ENCODE measurements around the gene PPIA.

Gene PPIA

DNA sequence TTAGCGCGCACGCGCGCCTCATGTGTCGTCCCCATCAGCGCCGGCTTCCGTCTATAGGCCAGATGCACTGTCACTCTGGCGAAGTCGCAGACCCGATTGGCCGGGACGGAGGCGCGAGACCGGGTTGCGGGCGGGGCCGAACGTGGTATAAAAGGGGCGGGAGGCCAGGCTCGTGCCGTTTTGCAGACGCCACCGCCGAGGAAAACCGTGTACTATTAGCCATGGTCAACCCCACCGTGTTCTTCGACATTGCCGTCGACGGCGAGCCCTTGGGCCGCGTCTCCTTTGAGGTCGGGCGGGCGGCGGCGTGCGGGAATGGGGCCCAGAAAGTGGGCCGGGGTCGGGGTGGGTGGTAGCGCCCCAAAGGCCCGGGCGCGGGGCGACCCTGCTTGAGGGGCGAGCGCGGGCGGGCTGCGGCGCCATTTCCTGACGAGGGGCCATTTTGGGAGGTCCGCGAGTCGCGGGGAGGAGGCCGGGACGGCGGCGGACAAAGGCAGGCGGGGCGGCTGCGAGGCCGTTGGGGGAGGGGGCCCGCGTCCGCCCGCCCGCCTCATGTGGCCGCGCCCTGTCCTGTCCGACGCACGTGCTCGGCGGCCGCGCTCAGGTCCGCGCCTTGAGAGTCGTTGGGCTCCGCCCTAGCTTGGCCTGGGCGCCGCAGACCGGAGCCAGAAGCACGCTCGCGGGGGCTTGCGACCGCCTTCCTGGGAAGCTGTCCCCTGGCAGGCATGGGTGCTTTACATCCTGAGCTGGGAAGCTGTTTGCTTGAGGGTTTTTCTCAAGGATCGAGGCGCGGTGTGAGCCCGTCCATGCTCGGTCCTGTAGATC lies at the start of gene PPIA:
PPIA (plus strand) TSS at position 178 of the 825 bp plus-strand sequence; CDS start at position 222, 44 bp downstream.
- peak; percentile 78 for DNase-seq

DNA sequence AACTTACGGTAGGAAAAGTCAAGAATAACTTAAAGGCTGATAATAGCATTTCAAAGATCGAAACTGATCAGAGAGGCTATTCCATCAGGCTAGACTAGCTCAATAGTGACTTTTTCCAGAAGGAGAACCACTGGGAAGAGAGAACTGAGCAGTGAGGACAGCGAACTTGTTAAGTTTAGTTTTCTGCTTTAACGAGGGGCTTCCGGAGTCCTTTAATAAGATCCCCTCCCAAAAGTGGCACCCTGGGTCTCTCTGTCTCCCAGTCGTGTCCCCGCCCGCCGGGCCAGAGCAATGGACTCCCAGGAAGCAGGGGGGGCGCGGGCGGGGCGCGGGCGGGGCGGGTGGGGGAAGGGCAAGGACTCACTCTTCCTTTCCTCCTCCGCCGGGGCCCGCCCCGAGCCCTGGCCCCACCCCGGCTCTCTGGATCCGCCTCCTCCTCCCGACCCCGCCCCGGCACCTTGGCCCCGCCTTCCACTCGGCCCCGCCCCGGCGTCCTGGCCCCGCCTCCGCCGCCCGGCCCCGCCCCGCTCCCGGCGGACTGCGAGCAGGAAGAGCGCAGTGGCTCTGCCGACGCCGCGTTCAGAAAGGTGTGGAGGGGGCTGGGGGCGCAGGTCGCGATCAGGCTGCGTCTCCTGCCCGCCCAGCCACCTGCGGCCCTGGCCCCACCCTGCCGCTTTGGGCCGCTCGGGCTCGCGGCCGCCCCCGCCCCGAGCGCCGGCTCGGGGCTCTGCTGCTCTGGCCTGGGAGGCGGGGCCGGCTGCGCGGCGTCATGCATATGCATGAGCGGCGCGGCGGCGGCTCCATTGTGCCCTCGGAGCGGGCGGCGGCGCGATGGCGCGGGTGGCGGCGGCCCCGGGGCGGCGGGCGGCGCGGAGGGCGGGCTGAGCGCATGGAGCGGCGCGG lies 48.2 kb upstream of the PPIA start, which contains the start of gene ZMIZ2:
ZMIZ2 (plus strand) TSS at position 803 of the 903 bp plus-strand sequence. CDS start 7,403 bp downstream, outside the sequence.
- no peak for DNase-seq

DNA sequence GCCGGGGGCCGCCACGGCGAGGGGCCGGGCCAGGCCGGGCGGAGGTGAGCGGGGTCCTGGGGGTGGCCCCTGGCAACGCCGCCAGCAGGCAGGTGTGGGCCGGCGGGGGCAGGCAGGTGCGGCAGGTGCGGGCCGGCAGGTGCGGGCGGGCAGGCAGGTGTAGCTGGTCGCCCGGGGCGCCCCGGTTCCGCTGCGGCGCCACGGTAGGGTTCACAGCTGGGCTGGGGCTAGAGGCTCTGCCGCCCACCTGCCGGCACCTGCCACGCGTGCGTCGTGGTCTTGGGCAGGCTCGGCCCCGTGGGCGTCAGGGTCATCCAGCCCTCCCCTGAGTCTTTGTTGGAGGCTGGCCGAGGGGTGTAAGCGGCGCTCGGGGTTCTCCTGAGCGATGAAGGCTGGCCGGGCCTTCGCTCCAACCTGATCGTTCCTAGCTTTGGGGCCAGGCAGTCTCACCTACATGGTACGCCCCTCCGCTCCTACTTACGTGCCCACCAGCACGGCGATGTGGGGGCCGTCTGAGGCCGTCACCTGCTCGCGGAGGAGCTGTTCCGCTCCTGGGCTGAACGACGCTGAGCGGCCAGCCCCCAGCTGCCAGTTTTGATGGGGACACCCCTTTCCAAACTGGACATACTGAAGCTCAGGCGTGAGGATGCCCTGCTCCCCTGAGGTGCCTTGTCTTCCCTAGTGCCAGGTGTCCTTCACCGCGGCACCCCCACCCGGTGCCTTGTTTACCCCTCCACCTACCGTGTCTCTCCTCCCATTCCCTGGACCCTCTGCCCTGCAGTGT lies 47.3 kb upstream of the PPIA start:
- no peak for DNase-seq

GRCh38 chr7:44749992-44750391 lies 46.5 kb upstream of the PPIA start:
- DNase-seq = no peak

DNA sequence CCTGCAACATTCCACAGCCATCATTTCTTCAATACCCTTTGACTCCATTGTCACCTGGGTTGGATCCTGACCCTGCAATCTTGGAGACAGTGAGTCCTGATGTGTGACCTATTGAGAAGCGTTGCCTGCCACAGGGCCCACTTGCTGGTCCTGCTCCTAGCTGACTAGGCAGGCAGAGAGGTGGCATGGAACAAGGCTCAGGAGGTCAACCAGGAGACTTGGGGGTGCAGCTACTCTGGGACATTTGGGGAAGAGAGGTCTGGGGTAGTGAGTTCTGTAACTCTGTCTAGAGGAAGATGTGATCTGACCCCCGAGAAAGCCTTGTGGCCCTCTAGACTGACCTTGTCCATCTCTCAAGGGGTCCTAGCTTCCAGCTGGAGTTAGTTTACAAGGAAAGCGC lies 46.1 kb upstream of the PPIA start:
- DNase-seq = no peak

DNA sequence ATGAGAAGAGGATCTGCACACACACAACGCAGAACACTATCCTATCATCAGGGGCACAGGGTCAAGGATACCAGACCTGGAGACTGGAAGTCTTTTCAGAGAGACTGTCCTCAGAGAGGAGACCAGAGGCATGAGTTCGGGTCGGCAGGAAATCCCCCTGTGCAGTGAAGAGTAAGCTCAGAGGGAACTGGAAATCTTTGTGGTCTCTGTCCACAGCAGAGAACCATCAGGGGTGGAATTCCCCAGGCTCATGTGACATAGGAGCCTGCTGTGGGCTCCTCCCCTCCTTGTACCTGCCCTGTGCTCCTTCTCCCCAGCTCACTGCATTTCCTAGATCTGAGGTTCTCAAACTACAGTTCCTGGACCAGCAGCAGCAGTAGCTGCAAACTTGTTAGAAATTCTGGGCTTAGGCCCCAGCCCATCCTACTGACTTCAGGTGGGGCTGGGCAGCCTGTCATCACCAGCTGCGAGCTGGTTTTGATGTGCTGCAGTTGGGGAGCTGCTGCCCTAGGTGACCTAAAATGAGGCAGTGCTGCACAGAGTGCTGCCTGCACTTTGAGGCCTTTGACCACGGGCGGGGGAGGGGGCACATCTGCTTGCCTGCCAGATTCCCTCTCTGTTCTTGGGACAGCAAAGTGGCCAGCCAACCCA lies 45.4 kb upstream of the PPIA start:
- DNase-seq = no peak

- DNase-seq = no peak
Observed at GRCh38 chr7:44752822-44753221, 43.7 kb upstream of the PPIA start.

DNA sequence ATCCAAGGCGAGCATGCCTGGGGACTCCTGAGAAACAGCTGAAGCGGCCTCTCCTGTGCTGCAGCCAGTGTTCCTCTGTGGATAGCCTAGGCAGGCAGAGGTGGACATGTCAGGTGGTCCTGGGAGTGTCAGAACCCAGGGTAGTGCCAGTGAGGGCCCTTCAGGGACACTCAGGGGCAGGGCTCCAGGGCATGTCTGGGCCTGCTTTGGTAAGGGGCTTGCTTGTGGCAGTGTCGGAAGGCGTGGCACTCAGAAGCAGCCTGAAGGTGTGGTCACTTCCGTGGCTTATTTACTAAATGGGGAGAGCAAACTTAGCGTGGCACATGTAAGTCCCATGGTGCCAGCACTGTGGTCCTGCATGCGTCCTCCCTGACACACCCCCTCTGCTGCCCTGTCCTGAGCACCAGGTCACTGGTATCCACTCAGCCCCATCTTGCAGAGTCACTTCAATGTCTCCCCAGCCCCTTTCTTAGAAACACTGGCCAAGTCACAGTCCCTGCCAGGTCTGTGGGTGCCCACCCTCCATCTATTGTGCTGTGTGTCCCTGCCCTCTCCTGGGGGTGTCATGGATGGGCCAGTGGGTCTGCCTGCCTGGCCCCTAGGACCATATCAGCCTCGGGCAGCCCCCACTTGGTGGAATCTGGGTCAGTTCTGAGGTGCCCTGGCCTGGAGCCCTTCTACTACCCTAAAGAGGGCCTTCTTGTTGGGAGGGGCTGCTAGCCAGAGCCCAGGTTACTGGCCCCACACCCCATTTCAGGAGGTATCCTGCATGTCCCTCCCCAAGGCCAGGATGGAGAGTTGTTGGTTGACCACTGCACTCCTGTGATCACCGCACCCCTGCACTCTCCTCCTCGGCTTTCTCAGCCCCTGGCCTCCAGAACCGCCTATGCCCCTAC lies 41.4 kb upstream of the PPIA start:
- no peak for DNase-seq

DNA sequence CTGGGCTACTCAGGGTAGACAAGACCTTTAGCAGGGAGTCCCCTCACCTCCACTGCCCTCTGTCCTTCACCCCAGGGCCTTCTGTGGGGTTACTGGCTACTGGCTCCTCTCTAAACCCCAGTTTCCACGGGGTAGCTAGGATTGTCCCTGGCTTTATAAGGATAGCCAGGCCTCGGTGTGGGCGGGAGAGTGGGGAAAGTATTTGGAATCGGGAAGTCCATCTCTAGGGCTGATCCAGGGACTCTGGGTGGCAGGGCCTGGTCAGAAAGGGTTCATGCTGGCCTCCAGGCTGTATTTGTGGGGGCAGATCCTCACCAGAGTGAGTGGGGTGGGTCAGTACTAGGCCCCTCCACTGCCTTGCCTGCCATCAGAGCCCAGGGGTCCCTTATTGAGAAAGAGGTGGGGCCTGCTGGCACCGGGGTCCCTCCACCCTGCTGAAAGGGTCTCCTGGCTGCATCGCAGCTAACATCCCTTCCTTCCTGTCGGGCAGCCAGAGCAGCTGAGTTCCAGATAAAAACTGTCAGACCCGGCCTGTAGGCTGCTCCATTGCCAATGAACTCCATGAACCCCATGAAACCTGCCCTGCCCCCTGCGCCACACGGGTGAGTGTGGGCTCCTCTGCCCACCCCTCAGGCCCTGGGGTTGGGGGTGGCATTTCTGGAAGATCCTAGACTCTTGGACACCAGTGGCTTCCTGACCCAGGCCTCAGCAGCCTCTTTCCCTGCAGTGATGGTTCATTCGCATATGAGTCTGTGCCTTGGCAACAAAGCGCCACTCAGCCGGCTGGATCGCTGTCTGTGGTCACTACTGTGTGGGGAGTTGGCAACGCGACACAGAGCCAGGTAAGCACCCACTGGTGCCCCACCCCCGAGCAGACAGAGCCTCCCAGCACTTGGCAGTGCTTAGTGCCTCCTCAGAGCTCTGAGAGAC lies 40.5 kb upstream of the PPIA start:
- no peak for DNase-seq

DNA sequence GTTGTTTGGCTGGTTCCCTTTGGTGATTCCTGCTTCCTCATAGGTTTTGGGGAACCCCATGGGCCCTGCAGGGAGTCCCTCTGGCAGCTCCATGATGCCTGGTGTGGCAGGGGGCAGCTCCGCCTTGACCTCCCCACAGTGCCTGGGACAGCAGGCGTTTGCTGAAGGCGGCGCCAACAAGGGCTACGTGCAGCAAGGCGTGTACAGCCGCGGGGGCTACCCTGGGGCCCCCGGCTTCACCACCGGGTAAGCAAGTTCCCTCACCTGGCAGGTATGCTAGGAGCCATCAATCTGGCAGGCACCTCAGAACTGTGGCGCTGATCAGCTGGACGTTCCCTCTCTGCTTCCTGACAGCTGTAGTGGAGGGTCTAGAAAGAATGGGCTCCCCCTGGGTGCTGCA lies 39.6 kb upstream of the PPIA start:
- no peak for DNase-seq

GRCh38 chr7:44757311-44757710 lies 39.2 kb upstream of the PPIA start:
- DNase-seq = no peak

DNA sequence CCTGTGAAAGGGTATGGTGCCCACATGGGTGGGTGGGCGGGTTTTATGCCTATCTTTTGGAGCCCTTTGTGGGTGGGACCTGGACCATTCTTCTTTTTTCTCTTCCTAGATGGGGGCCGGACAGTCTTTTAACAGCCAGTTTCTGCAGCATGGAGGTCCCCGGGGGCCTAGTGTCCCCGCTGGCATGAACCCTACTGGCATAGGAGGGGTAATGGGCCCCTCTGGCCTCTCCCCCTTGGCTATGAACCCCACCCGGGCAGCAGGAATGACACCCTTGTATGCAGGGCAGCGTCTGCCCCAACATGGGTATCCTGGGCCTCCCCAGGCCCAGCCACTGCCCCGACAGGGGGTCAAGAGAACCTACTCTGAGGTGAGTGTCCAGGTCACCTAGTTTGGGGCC lies 38.7 kb upstream of the PPIA start:
- no peak for DNase-seq

GRCh38 chr7:44759246-44759645 lies 37.2 kb upstream of the PPIA start:
- no peak for DNase-seq

DNA sequence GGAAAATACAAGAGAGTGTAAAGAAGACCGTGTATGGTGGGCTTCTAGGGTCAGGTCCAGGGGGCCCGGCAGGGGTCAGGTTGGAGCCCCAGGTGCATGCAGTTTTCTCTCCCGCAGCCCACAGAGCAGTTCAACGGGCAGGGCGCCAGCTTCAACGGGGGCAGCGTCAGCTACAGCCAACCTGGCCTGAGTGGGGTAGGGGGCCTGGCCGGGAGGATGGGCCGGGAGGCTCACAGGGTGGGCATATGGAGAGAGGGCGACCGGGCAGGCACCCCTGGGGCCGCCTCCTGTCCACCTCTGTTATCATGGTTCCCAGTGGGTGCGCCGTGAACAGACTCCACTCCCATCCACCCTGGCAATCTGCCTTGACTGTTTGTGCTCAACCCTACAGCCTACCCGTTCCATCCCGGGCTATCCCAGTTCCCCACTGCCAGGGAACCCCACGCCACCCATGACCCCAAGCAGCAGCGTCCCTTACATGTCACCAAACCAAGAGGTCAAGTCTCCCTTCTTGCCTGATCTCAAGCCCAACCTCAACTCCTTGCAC lies 36.4 kb upstream of the PPIA start:
- DNase-seq = no peak

- no peak for DNase-seq
Observed at GRCh38 chr7:44761207-44762161, 35.0 kb upstream of the PPIA start.

GRCh38 chr7:44762300-44762699 lies 34.2 kb upstream of the PPIA start:
- no peak for DNase-seq

DNA sequence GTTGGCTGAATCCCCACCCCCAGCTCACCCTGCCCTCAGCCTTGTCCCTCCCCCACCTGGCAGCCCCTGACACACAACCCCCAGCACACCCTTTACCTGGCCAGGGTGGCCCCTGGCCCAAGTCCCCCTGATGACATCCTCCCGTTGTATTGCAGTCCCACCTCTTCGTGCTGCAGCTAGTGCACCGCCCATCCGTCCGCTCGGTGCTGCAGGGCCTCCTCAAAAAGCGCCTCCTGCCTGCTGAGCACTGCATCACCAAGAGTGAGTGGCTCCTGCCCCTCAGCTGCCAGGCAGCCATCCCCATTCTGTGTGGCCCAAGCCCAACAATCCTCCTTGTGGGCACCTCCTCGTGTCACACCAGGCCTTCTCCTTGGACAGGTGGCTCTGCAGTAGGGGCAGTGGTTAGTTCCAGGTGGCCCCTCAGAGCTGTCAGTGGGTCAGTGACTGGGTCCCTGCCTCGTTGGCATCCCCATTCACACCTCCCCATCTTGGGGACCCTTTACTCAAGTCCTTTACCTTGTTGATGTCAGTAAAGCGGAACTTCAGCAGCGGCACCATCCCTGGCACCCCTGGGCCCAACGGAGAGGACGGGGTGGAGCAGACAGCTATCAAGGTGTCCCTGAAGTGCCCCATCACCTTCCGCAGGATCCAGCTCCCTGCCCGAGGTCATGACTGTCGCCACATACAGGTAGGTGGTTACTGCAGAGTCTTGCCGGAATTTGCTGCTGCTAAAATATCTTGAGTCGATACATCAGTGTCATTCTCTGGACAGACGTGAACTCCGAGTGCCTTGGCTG lies 33.6 kb upstream of the PPIA start:
- no peak for DNase-seq

GRCh38 chr7:44764081-44764480 lies 32.4 kb upstream of the PPIA start:
- DNase-seq = no peak

All from SIG-M5 (cell line).